Measurements from ENCODE around the gene VMP1.
"Not testable (repeated sequence)": the region's sequence is repeated elsewhere in the genome, so short reads cannot be mapped to it uniquely, and the experiment has no call there.

Gene VMP1

DNA sequence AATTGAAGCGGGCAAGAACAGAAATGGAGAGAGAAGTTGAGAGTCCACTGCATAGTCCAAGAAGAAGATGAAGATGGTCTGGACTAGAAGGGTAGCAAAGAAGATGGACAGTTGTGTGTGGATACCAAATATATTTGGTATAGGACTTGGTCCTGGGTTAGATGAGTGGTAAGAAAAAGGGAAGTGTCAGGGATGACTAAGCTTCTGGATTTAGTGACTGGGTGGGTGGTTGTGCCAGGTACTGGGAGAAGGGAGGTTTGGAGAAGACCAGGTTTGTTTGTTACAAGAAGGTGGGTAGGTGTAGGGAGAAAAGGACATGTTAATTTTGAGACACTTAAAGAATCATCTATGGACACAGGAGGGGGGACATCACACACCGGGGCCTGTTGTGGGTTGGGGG is 5.4 kb downstream of the VMP1 start:
- no peak for DNase-seq

GRCh38 chr17:59714255-59714654 is 6.8 kb downstream of the VMP1 start:
- DNase-seq: no peak

DNA sequence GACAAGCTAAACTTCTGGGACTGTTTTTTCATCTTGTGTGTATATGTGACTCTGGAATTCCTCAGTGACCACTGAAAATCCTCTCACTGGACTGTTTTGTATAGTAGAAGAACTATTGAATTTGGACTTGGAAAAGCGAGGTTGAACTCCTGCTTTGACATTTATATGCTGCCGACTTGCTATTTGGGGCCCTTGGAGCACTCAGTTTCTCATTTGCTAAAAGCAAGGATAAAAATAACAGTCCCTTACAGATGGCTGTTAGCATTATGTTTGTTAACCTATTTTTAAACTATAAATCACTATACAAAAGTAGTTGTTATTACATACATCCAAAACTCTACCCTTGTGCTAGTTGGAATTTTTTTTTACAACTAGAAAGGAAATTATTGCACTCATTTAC is 9.0 kb downstream of the VMP1 start:
- DNase-seq: no peak

DNA sequence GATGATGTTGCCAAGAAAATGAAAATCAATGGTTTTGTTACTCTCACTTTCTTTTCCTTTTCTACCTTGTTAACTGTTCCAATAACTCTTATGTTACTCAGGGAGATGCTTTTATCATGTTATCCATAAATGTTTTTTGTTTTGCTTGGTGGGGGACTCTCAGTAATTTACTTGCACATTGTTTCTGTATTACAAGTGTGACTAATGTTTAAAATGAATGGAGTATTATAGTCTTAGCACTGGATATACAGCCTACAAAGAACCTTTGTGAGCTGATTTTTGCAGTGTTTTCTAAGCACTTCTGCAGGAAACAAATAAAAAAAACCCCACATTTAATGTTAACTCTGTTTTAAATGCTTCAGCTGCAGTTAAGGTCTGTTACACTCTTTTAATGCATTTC is 12.1 kb downstream of the VMP1 start:
- DNase-seq: no peak

- no peak for DNase-seq
Measured at GRCh38 chr17:59722623-59723022, 15.2 kb downstream of the VMP1 start.

GRCh38 chr17:59723041-59723440 is 15.6 kb downstream of the VMP1 start:
- DNase-seq: no peak

- no peak for DNase-seq
Measured at GRCh38 chr17:59723607-59724006, 16.2 kb downstream of the VMP1 start.

- no peak for DNase-seq
Measured at GRCh38 chr17:59725691-59726090, 18.2 kb downstream of the VMP1 start.

DNA sequence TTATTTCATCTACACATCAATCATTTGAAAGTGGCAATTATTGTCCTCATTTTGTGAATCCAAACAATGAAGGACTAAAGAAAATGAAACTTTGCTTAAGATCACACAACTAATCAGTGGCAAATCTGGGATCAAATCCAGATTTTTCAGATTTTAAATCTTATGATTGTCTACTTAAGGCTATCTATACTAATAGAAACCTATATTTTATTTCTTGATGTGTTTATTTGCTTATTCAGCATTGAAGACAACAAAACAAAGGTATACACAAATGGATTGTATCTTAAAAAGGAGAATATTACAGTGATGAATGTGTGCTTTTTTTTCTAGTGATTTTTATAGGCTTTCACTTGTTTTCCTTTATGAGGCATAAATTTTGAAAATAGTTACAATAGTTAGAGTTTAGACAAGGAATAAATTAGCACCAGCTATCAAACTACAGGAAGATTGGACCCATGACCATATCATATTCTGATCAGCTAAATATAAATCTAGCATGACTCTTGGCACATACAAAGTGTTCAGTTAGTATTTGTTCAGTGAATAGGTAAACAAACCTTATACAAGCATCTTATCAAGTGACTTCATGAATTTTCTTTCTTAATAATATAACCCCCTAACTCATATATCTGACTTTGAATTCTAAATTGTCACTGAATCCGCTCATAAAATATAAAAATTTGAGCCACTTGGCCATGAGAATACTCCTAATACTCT is 20.5 kb downstream of the VMP1 start:
- no peak for DNase-seq

DNA sequence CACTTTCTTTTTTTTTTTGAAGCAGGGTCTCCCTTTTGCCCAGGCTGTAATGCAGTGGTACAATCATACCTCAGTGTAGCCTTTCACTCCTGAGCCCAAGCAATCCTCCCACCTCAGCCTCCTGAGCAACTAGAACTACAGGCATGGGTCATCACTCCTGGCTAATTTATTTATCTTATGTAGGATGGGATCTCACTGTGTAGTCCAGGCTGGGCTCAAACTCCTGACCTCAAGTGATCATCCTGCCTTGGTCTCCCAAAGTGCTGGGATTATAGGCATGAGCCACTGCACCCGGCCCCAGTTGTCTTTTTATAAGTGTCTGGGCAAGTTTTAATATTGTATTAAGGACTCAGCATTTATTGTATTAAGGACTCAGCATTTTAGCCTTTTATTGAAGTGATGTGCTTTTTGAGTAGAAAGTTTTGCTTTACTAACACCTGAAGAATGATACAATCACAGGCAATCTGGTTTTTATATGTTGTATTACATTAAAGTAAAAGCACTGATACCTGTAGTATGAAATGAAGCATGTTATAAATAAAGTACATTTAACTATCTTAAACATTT is 22.9 kb downstream of the VMP1 start:
- no peak for DNase-seq

- no peak for DNase-seq
Measured at GRCh38 chr17:59733697-59734096, 26.2 kb downstream of the VMP1 start.

DNA sequence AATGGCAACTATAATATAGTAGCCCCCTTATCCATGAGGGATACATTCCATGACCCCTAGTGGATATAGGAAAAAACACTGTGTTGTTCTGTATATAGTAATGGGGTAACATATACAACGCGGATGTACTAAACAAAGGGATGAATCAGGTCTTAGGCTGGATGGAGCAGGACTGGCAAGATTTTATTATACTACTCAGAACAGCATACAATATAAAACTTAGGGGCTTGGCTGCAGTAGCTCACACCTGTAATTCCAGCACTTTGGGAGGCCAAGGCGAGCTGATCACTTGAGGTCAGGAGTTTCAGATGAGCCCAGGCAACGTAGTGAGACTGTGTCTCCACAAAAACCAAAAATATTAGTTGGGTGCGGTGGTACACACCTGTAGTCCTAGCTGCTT is 26.8 kb downstream of the VMP1 start:
- no peak for DNase-seq

DNA sequence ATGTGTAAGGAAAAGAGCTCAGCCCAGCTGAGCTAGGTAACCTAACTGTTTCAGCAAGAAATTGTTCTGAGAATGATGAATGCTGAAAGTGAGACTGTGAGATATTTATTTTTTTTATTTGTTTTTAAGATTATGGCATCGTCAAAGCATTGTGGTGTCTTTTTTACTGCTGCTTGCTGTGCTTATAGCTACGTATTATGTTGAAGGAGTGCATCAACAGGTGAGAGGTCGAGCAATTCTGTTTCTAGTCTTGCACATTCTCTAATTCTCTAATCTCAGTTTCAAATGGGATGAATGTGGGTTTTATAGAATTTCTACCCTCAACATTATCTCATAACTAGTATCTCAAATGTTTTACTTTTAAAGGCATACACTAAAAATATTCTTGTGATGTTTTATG is 29.9 kb downstream of the VMP1 start:
- DNase-seq: no peak

DNA sequence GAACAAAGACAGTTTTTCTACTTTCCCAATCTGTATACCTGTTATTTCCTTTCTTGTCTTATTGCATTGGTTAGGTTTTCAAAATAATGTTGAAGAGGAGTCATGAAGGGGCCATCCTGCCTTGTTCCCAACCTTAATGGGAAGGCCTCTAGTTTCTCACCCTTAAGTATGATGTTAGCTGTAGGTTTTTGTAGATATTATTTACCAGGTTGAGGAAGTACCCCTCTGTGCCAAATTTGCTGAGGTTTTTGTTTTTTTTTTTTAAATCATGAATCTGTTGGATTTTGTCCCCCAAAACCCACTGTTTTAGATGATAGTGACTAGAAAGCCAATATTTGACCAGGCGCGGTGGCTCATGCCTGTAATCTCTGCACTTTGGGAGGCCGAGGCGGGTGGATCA is 36.4 kb downstream of the VMP1 start:
- no peak for DNase-seq

DNA sequence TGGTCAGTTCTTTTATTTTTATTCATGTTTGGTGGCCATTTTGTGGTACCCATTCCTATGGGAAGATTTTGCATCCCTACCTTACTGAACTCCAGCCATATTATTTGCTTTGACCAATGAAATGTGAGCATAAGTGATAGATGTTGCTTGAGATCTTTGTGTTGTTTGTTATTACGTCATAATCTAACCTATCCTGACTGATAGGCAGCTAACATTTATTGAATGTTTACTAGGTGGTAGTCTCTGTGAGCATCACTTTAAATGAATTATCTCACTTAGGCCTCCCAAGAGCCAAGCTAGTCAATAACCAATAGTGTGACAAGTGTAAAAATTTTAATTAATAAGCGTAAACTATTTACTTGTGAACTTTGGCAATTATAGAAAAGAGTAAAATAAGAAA is 37.6 kb downstream of the VMP1 start:
- DNase-seq: no peak

- no peak for DNase-seq
Measured at GRCh38 chr17:59746849-59747445, 39.5 kb downstream of the VMP1 start.

DNA sequence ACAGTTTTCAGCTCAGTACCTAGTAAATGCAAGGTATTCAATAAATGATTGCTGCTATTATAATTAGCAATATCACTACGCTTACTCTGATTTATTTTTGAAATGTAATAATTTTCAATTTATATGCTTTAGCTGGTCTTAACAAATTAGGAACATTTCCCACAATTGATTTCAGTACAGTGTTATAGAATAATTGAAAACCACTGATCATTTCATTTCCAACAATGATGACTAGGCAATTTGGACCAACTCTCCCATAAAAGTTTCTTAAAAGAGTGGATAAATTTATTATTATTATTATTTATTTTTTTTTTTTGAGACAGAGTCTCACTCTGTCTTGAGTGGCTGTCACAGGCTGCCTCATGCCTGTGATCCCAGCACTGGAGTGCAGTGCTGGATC is 41.1 kb downstream of the VMP1 start:
- DNase-seq: no peak

- no peak for DNase-seq
Measured at GRCh38 chr17:59751955-59752413, 44.5 kb downstream of the VMP1 start.

DNA sequence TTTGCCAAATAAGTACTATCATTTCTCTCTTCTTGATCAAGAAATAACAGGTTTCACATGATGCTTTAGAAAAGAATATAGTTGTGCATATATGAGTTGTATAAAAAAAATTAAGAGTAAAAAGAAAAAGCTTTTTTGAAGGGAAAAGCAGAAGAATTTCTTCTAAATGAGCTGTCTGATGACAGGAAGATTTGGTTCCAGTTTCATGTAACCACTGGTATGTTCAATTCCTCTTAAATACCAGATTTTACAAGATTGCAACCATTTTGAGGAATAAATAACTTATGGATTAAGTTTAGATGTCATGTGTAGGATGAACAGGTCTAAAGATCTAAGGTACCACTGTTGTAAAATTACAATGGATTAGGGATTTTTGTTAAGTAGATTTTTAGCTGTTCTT is 45.0 kb downstream of the VMP1 start:
- no peak for DNase-seq

GRCh38 chr17:59752922-59753321 is 45.5 kb downstream of the VMP1 start:
- DNase-seq: no peak

GRCh38 chr17:59753522-59754467 is 46.3 kb downstream of the VMP1 start:
- peak in 1 of 2 donors; percentile 42 for DNase-seq

- DNase-seq: peak; percentile 52 to 67
Measured at GRCh38 chr17:59754552-59754951, 47.1 kb downstream of the VMP1 start.

DNA sequence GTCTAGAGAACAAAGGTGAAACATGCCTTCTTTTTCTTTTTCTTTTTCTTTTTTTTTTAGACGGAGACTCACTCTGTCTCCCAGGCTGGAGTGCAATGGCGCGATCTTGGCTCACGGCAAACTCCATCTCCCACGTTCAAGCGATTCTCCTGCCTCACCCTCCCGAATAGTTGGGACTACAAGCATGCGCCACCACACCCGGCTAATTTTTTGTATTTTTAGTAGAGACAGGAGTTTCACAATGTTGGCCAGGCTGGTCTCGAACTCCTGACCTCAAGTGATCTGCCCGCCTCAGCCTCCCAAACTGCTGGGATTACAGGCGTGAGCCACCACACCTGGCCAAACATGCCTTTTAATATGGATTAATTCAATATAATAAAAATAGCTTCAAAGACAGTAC is 47.6 kb downstream of the VMP1 start:
- not testable (repeated sequence) for DNase-seq
